ENCODE results near the gene ABI3. TPM values are rescaled to one million over a fixed set of nuclear protein-coding genes. Genes with fewer than 3 reads are reported as not detected.

Gene ABI3
- 0.12 TPM in 1 of 2 replicates, not detected in the other for total RNA-seq

GRCh38 chr17:49210158-49211029 lies at the start of gene ABI3, which contains the start of gene GNGT2:
Gene ABI3, plus strand, starts transcription at chr17:49210707. Its CDS starts 18 bp downstream, at chr17:49210725.
Gene GNGT2, minus strand, starts transcription at chr17:49210574. Its CDS starts 3,152 bp downstream, at chr17:49207422.

DNA sequence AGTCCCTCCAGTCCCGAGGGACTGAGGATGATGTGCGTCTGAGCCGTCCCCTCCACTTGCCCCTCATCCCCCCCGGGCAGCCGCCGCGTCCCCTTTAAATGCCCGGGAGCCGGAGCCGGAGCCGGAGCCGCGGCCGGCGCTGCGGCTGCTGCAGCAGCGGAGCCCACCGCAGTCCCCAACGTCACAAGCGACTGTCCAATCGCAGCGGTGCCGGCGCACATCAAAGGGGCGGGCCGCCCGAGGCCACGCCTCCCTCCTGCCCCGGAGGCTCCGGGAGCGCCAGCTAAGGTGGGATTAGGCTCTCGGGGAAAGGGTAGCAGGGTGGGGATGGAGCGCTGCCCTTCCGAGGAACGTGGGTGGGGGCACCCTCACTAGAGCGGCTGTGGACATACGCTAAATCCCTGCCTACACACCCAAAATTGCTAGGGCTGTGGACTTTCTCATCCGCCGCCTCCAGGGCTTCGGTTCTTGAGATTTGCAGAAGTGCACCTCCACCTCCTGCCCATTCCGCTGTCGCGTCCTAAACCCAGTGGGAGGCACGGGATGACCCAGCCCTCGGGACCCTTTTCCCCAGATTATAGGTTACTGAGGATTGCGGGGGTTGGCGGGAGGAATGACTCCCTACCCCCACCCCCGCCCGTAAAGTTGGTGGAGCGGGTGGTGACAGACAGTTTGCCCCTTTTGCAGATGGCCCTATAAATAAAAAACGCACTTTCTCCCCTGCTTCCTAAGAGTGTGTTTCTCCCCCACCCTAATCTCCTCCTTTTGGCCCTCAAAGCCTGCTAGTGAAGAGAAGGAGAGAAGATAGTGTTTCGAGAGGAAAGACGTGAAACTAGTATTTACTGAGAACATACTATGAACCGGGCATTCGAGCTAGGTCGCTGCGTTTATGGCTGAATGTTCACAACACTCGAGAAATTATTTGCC lies 20.4 kb downstream of the ABI3 start, which contains the start of gene PHOSPHO1:
TSS of gene PHOSPHO1 (minus strand) at position 152 of the 927 bp plus-strand sequence. CDS start 4,096 bp downstream, outside the sequence.

Other genes starting within 250 kb of the ABI3 start
- not detected in 2 replicates for gene GIP, start 242.1 kb upstream of the ABI3 start, total RNA-seq
- not detected in 2 replicates for gene IGF2BP1, start 213.3 kb upstream of the ABI3 start, total RNA-seq
- gene B4GALNT2, start 77.9 kb upstream of the ABI3 start, total RNA-seq, result not detected in 2 replicates
- not detected in 2 replicates for gene GNGT2, start 133 bp upstream of the ABI3 start, total RNA-seq
- 0.06 TPM in 1 of 2 replicates, not detected in the other for gene PHOSPHO1, start 20.1 kb downstream of the ABI3 start, total RNA-seq
- 21.7 and 35.8 TPM in 2 replicates for gene ZNF652, start 151.5 kb downstream of the ABI3 start, total RNA-seq
- gene PHB1, start 204.2 kb downstream of the ABI3 start, total RNA-seq, result 52.6 and 53.1 TPM in 2 replicates